AG20443 (cell line): ENCODE measurements around the gene ESAM.
"Not testable (repeated sequence)": the region's sequence is repeated elsewhere in the genome, so short reads cannot be mapped to it uniquely, and the experiment has no call there.

Experiments
- DNase-seq: peaks from one replicate; pipeline ENCODE4 v3.0.0; 2012; ENCODE audit warnings: low spot score, mixed read lengths

ESAM gene

DNA sequence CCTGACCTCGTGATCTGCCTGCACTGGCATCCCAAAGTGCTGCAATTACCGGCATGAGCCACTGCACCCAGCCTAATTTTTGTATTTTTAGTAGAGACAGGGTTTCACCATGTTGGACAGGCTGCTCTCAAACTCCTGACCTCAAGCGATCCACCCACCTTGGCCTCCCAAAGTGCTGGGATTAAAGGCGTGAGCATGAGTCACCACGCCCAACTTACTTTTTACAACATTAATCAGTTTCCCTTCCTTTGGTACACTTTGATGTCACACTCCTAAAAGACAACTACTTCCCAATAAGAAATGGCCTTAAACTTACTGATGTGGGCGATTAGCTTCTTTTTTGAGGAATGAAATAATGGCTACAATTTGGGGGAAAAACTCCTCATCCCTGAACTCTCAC is 8.9 kb upstream of the ESAM start:
- DNase-seq = not testable (repeated sequence)

DNA sequence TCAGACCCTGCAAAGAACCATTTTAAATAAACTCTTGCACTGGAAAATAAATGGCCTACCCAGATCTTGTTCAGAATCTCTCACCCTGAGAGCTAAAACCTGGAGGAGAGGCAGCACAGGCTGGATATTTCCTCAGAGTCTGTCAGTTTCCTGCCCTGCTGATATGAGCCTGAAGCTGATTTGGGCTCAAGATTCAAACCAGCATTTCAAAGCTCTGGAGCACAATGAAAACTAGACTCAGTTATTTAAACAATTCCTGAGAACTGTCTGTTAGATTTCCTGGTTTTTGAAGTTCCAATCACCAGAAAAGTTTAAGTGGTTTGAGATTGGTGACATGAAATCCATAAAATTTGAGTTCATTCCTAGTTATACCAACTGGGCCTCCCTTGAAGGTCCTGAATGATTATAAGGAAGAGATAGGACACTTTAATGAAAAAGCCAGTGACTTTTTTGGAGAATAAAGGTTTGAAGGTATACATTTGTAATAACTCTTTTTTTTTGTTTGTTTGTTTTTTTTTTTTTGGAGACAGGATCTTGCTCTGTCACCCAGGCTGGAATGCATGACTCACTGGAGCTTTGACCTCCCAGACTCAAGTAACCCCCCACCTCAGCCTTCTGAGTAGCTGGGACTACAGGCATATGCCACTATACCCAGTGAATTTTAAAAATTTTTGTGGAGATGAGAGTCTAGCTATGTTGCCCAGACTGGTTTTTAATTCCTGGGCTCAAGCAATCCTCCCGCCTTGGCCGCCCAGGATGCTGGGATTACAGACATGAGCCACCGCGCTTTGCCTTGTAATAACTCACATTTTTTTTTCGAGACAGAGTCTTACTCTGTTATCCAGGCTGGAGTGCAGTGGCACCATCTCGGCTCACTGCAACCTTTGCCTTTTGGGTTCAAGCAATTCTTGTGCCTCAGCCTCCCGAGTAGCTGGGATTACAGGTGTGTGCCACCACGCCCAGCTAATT is 8.0 kb upstream of the ESAM start:
- no peak for DNase-seq

DNA sequence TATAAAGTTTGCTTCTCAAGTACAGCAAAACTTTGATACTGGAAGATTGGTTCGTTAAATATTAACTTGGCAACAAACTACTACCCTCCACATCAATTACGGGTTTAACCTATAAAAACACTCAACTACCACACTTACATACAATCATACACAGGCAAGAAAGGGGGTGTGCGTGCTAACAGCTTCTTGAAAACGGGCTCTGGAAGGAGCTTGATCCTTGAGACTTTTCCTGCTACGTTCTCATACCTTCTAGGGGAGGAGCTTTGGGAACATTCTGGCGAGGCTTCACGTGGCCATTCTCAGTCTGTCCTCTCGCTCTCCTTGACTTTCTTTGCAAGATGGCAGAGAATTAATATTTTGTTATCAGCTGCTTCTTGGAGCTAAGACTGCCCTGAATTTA is 6.8 kb upstream of the ESAM start:
- no peak for DNase-seq

DNA sequence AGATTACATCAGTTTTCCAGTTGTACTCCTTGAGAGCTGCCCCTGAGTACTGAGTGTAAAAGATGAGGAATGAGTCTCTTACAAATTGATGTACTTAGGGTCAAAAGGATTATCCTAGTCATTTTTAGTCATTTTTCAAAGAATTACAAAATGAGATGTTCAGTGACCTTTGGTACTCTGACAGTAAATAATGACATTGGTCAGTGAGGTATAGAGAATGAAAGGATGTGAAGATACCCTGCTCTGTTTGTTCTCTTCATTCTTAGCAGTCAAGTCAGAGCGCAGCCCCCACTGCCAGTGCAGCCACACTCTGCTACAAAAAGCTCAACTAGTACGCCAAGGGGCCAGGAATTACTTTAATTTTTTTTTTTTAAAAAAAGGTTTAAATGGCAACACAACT is 4.1 kb upstream of the ESAM start:
- DNase-seq = no peak

DNA sequence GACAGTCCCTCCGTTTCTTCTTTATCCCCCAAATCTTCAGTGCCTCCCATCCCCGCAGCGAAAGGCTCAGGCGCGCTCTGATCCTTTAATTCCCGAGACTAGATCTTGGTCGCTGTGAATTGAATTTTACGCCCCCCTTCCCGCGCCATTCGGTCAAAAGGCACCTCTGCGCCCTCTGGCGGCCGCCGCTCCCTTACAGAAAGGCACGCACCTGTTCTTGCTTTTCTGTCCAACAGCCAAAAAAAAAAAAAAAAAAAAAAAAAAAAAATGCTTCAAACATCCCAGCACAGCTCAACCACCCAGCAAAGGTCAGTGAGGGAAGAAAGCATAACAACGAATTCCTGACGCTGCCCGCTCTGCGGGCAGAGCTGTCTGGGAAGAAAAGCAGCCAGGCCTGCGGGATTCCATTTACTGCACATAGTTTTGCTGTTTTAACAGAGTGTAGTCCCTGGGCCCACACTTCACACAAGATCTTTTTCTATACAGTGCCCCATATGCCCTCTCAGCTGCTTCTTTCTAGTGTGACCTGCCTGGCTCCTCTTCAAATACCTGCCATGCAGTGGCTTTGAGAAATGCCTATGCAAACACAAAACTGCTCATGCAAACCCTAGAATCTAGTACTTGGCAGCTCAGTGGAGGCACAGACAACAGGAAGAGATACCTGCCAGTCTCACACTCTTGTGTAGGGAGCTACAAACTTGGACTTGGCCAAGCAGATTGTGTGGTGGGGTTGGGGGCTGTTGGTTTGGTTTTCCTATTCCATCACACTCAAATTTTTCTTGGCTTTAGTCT is 1.3 kb upstream of the ESAM start:
- DNase-seq = peak; percentile 73

DNA sequence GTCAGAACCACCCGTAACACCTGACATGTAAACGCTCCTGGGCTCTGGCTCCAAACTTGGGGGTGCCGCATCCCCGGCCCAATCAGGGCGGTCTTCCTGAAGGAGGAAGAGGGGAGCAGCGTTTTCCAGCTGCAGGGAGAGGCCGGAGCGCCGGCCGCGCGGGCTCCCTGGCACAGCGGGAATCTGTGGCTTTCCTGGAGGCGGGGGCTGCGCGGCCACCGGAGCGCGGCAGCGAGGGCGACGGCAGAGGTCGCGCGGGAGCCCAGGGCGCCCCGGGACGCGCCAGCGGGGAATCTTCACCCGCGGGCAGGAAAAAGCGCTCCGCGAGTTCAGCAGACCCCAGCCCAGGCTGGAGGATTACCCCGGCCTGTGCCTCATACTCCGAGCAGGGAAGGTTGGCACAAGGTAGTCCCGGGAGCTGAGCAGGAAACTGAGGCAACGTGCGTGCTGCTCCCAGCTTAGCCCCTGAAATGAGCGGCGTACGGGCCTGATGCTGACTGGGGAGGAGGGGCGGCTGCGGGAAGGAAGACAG is 600 bp upstream of the ESAM start:
- no peak for DNase-seq

DNA sequence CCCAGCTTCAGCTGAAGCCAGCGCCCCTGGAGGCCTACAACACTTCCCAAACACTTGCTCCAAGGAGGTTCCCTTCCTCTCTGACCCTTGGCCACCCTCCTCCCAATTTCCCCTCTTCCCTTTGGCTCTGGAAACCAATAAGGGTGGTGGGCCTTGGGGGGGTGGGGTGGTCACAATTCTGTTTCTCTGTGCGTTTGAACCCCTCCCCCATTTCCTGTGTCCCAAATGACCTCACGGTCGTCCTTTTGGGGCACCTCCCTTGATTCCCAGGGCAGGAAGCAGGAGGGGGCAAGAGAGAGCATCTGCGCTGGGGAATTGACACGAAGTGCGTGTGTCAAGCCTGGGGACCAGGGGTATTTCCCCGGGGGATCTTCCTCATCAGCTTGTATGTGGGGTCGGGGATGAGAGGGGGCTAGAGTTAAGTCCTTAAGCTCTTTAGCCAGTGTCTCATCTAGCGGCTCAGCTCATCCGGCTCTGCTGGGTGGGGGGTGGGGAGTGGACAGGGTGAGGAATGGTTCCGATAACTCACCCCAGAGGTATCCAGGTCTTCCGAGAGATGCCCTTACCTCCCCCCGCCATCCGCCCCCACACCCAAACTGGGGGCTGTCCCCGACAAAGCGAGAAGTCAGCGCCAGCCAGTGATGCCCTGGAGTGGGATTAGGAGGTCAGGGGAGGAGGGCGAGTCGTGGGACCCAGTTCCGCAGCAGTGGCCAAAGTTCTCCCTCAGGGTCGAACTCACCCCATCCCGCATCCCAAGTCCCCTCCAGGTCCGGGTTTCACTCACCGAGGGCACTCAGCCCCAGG is 587 bp downstream of the ESAM start:
- no peak for DNase-seq

DNA sequence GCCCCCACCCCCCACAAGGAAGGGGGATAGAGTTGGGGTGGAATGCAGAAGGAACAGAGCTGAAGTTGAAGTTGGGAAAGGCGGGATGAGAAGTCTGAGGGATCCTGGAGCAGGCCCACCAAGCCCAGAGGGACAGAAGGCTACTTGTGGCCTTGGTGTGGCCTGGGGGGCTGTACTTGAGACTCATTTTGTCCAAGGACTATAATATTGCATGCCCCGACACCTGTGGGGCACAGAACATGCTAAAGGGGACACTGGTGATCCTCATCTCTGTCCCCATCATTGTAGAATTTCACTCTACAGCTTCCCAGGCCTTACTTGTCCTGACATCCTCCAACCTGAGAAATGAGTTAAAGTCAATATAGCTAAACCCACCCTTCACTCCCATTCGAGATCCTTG is 1.3 kb downstream of the ESAM start:
- no peak for DNase-seq

DNA sequence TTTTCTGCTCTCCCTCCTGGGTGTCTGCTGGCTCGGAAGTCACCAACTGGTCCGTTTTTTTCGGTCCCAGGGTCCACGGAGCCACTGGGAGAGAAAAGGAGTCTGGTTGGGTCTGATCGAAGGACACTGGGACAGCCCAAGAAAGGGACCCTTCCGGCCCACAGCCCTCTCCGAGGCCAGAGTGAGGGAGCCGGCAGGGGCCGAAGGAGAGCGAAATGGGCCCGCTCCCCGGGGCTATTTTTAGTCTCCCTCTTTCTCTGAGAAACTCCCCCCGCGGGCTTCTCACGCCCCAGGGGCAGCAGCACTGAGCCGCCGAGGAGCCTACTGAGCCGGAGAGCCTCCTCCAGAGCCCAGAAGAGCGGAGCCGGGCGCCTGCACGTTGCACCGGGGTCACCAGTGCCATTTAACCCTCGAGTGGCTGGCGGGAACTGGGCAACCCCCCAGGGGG is 1.9 kb downstream of the ESAM start:
- DNase-seq = no peak

DNA sequence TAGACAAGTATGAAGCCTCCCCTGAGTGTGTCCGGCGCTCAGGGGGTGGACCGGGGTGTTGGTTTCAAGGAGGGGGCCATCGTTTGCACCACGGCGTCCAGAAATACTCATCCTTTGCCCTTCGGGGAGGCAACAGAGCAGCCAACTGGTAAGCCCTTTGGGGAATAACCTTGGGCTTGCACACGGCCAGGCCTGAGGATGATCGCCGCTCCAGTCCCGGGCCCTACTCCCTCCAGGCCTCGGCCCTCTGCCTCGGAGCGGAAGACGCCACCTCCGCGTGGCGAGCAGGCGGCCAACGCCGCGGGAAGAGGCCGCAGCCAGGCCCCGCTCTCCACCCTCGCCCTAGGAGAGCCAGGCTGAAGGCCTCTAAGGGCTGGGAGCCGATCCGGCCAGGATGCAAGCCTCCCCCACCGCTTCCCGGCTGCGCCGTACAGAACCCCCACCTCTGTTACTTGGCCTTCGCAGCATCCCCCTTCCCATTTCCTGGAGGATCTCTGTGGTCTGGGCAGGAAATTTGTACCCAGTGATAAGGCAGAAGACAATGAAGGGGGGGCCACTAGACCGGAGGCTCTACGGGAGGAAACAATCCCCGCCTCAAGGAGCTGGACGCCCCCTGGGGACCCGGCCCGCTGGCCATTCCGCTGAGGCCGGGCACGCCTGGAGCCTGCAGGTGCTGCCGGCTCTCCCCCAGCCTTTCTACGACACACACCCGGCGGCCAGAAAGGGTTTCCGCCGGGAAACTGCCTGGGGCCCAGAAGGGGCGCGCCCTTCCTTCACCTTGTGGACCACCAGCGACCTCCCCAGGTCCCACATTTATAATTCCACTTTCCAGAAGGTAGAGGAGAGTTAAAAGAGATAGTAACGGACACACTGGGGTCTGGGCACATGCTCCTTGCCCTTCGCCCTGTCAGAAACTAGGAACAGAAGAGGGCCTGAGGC is 2.6 kb downstream of the ESAM start:
- DNase-seq = no peak

DNA sequence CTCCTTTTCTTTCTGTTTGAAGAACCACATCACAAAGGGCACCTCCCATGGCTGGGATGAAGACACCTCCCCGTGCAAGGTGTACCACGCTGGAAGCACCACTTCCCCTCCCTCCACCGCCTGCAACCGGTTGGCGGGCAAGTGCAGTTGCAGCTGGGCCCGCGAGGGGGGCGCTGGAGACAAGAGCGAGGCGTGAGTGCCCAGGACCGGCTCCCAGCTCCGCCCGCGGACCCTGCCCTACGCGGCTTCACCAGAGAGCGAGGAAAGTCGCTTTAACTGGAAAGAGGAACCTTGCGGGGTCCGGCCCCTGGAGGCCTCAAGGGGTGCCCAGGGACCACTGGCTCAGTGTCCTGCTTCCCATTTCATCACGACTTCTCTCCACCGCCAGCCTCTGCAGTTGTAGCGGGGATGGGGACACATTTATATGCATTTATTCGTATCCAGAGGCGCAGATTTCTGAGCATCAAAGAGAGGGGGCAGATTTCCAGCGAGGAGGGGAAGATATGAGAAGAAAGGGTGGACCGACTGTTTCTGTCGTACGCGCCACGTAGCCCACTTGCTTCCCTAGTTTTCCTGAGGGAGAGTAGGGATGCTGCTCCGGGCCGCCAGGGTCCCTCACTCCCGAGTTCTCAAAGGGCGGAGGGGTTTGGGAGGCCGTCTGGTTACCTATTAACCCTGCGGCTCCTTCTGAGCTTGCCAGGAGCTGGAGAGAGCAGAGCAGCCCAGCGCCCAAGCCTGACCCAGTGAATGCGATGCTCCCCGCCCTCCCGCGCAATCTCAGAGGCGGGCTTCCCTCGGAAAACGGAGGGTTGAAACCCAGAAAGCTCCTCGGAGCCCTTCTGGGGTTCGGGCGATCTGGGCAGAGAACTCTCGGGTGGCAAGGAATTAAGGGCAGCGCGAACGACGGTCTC is 3.5 kb downstream of the ESAM start:
- DNase-seq = peak; percentile 88

DNA sequence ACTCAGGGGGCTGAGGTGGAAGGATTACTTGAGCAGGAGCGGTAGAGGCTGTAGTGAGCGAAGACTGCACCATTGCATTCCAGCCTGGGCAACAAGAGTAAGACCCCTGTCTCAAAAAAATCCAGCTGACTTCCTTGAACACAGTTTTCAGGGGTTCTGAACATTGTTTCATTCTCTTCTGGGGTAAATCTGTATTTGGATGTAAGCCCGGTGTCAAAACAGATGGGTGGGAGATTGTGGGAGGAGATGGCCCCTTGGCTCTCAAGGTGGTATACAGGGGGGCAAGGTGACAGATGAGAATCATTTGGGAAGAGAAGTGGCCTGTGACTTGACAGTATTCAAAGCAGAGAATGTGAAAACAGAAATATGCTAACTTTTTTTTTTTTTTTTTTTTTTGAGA is 4.8 kb downstream of the ESAM start:
- no peak for DNase-seq

DNA sequence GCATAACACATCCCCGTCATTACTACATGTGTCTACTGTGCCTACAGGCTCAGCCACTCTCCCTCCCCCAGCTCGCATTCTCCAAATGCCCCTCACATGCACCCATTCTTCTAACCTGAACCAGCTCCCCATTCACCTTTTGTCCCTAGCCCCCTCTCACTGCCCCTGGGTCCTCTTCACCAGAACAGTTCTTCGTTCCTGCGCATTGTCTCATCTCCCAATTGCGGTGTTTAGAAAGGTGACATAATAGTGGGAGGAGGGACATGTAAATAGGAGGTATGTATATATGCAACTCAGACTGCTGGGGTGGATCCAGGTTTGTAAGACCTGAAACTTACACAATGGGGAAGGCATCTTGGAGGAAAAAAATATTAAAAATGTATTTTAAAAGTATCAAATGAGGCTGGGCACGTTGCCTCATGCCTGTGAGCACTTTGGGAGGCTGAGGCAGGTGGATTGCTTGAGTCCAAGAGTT is 5.3 kb downstream of the ESAM start:
- DNase-seq = no peak

DNA sequence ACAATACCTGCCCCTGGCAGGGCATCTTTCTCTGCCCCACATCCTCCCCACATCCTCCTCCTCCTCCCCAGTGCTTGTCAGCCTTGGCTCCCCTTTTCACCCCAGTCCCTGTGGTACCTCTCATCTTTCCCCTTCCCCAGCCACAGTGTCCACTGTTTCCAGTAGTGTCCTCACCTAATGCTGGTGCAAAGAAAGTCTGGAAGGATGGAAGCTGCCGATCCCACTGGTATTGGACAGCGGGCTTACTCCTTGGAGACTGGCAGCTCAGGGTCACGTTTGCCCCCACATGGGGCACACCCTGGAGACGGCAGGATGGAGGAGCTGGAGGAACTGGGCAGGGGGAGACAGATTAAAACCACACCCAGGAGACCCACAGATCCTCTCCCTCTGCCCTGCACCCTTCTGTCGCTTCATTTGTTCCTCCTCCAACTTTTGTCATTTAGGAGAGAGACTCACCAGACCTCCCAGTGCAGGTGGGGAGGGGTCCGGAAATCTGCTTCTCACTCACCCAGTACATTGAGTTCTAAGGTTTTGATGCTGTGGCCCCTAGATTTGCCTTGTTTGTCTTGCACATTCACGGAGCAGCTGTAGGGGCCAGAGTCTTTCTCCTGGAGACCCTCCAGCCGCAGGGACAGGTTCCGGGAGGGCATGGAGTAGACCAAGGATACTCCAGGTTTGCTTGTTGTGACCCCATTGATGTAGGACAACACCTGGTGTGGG is 5.9 kb downstream of the ESAM start:
- no peak for DNase-seq

DNA sequence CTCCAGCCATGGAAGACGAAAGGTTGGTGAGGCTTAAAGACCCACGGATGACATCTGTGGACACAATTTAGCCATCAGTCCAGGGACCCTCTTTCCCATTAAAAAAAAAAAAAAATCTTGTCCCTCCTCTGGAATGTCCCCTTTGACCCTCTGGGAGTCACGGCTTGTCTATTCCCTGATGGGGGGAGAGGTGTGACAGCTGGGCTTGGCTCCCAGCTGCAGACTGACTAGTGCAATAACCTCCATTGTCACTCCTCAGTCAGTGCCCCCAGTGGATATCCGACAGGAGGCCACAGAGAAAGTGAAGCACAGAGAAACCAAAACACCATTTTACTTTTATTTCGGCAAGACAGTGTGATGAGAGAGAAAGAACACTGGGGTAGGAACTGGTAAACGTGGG is 7.4 kb downstream of the ESAM start:
- no peak for DNase-seq

DNA sequence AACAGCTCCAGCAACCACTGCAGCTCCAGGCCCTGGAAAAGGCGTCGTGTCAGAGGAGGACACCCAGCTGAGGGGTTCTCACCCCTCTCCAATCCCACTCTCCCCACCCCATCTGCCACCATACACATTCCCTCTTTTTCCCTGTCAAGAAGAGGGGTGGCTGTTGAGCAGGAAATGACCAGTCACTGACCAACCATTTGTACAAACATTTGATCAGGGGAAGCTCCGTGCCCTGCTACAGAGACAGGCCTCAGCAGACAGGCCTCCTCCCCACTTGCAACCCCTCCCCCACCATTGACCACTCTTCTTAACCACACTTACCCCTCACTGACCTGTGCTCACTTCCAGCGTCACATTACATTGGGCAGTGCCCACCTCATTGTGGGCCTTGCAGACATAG is 7.8 kb downstream of the ESAM start:
- no peak for DNase-seq

DNA sequence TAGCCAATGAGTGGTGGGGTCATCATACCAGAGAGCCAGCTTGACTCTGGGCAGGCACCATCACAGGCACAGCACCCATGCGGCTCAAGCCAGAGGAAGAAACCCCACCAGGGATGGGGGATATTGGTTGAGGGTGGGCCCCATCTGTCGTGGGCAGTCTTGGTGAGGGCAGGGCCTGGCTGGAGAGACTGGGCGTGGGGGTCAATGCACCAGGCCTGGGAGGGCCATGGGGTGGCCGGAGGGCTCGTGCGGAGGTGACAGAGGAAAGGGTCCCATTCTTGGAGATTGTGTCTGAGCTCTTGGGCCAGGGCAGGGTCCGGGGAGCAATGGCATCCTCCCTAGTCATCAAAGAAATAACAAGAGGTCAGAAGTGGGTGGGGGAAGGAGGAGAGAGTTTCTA is 8.5 kb downstream of the ESAM start:
- DNase-seq = no peak

DNA sequence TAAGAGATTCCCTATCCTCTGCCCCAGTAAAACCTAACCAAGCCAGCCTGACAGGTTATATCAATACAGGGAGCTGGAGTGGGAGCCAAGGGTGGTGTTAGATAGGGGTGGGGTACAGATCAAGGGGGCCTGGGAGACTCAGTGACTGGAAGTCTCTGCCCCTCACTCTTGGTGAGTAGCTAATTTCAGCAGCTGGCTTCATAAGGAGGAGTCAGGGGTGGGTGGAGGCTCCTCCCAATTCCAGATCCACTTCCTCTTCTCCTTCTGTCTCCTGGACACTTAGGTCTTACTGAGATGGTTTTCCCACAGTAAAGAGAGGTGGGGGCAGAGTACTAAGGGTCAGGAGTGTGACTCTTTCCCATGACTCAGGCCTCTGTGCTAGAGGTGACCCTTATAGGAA is 8.9 kb downstream of the ESAM start:
- no peak for DNase-seq

DNA sequence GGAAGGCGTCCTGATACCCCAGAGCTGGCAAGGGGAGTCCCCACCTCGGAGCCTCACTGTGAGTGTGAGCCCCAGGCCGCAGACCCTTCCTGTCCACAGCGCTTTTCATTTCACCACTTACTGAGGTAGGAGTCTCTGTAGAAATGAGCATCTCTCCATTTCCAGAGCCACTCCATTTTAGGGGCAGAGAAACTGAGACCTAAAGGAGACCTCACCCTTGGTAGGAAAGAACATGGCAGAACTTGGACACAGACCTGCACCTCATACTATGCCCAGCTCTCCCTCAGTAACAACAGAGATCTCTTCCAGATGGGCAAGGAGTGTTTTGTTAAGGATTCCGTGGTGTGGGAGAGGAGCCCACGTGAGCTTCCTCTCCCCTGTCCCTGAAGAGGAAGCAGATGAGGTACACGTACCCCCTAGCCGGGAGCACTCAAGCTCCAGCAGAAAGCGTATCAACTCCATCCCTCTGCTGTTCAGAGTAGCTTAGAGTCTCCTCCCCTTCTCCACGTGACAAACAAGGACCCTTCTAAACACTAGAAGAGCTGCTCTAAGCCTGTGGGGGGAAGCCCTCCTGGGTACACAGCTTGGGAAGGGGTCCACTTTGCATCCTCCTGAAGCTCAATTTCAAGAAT is 9.5 kb downstream of the ESAM start:
- no peak for DNase-seq
